ES-I3 (cell line): ENCODE data around the gene EIF4B.

ENCODE experiments used
- H3K36me3 ChIP-seq: 2 replicates; pipeline ENCODE4 v1.6.1; 2013; ENCODE audit warnings: mild to moderate bottlenecking, low read length, control low read depth, moderate library complexity; ENCODE audit not compliant: insufficient read depth
- H3K4me1 ChIP-seq: 2 replicates; pipeline ENCODE4 v1.6.1; 2013; ENCODE audit warnings: mild to moderate bottlenecking, control low read depth, low read length; ENCODE audit not compliant: insufficient read depth
- H3K9ac ChIP-seq: 2 replicates; pipeline ENCODE4 v1.6.1; 2013; ENCODE audit warnings: low read depth, mild to moderate bottlenecking, low read length, moderate library complexity
- H3K9me3 ChIP-seq: 2 replicates; pipeline ENCODE4 v1.6.1; 2013; ENCODE audit warnings: mild to moderate bottlenecking, low read length, moderate library complexity; ENCODE audit not compliant: control insufficient read depth, insufficient read depth

Gene EIF4B

GRCh38 chr12:53054112-53054878, 48.0 kb downstream of the EIF4B start:
- H3K4me1 ChIP-seq = peaks cover 23% of the 10 kb centered on the region
- H3K36me3 ChIP-seq = no peaks in the 10 kb centered on the region
- peak overlapping the region; percentile 98 for H3K9ac ChIP-seq
- H3K9me3 ChIP-seq = no peaks in the 10 kb centered on the region

- no peak overlapping the region for H3K9ac ChIP-seq
- no peaks in the 10 kb centered on the region for H3K9me3 ChIP-seq
- peaks cover 15% of the 10 kb centered on the region for H3K4me1 ChIP-seq
- no peaks in the 10 kb centered on the region for H3K36me3 ChIP-seq
Measured at GRCh38 chr12:53055471-53056266, 49.4 kb downstream of the EIF4B start.

- Histone ChIP-seq H3K9ac (no peak overlapping the region), H3K4me1 (peaks cover 9% of the 10 kb centered on the region), H3K9me3 (no peaks in the 10 kb centered on the region), H3K36me3 (no peaks in the 10 kb centered on the region)
Measured at GRCh38 chr12:53056296-53056695, 50.0 kb downstream of the EIF4B start.

- Histone ChIP-seq H3K9me3 (no peaks in the 10 kb centered on the region), H3K4me1 (peaks cover 4% of the 10 kb centered on the region; the same call in 1 of the 2 replicates), H3K36me3 (no peaks in the 10 kb centered on the region), H3K9ac (no peak overlapping the region)
Measured at GRCh38 chr12:53056901-53057300, 50.6 kb downstream of the EIF4B start.

GRCh38 chr12:53057816-53058500, 51.7 kb downstream of the EIF4B start:
- no peaks in the 10 kb centered on the region for H3K9me3 ChIP-seq
- no peak overlapping the region for H3K9ac ChIP-seq
- H3K36me3 ChIP-seq = no peaks in the 10 kb centered on the region
- H3K4me1 ChIP-seq = peaks cover 4% of the 10 kb centered on the region; the same call in 1 of the 2 replicates

GRCh38 chr12:53058674-53059433, 52.6 kb downstream of the EIF4B start:
- Histone ChIP-seq H3K9ac (no peak overlapping the region), H3K4me1 (no peaks in the 10 kb centered on the region), H3K36me3 (no peaks in the 10 kb centered on the region), H3K9me3 (no peaks in the 10 kb centered on the region)

- H3K9ac ChIP-seq = no peak overlapping the region
Measured at GRCh38 chr12:53059434-53060063, 53.3 kb downstream of the EIF4B start.

GRCh38 chr12:53060064-53060720, 53.9 kb downstream of the EIF4B start:
- no peaks in the 10 kb centered on the region for H3K36me3 ChIP-seq
- H3K9ac ChIP-seq = no peak overlapping the region
- no peaks in the 10 kb centered on the region for H3K9me3 ChIP-seq
- no peaks in the 10 kb centered on the region for H3K4me1 ChIP-seq

More at GRCh38 chr12:53059434-53060063, 53.3 kb downstream of the EIF4B start:
- no peaks in the 10 kb centered on the region for H3K9me3 ChIP-seq
- H3K4me1 ChIP-seq = no peaks in the 10 kb centered on the region
- H3K36me3 ChIP-seq = no peaks in the 10 kb centered on the region

GRCh38 chr12:53060721-53061276, 54.5 kb downstream of the EIF4B start:
- no peaks in the 10 kb centered on the region for H3K4me1 ChIP-seq
- H3K9ac ChIP-seq = no peak overlapping the region
- H3K36me3 ChIP-seq = no peaks in the 10 kb centered on the region
- no peaks in the 10 kb centered on the region for H3K9me3 ChIP-seq

GRCh38 chr12:53061404-53062010, 55.3 kb downstream of the EIF4B start:
- Histone ChIP-seq H3K36me3 (no peaks in the 10 kb centered on the region), H3K4me1 (peaks cover 5% of the 10 kb centered on the region; the same call in 1 of the 2 replicates), H3K9ac (no peak overlapping the region), H3K9me3 (no peaks in the 10 kb centered on the region)

GRCh38 chr12:53062011-53062961, 56.0 kb downstream of the EIF4B start:
- H3K4me1 ChIP-seq = peaks cover 8% of the 10 kb centered on the region; the same call in 1 of the 2 replicates
- H3K9me3 ChIP-seq = no peaks in the 10 kb centered on the region
- H3K9ac ChIP-seq = no peak overlapping the region
- no peaks in the 10 kb centered on the region for H3K36me3 ChIP-seq
